ENCODE measurements around the gene GPC3.

The GPC3 gene

DNA sequence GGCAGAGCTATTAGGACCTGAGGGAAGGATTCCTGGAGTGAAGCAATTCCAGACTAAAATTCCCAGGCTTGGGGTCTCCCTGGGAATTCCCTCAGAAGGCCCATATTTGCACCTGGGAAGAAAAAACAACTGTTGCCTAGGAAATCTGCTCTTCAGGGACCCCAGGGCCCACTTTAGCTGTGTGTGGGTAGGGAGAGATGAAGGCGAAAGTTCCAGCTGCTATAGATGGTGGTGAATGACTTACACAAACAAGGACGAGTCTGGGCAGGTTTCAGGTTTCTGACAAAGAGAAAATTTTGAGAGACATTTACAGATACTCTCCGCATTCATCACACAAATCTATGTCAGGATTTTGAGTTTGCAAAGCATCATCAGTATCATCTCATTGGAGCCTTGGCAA is 126.1 kb downstream of the GPC3 start:
- DNase-seq (ENCODE audit: extremely low spot score): no peak
- POLR2A ChIA-PET: no interaction called here
- TF ChIP-seq, protein P1, sequence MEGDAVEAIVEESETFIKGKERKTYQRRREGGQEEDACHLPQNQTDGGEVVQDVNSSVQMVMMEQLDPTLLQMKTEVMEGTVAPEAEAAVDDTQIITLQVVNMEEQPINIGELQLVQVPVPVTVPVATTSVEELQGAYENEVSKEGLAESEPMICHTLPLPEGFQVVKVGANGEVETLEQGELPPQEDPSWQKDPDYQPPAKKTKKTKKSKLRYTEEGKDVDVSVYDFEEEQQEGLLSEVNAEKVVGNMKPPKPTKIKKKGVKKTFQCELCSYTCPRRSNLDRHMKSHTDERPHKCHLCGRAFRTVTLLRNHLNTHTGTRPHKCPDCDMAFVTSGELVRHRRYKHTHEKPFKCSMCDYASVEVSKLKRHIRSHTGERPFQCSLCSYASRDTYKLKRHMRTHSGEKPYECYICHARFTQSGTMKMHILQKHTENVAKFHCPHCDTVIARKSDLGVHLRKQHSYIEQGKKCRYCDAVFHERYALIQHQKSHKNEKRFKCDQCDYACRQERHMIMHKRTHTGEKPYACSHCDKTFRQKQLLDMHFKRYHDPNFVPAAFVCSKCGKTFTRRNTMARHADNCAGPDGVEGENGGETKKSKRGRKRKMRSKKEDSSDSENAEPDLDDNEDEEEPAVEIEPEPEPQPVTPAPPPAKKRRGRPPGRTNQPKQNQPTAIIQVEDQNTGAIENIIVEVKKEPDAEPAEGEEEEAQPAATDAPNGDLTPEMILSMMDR (IDR thresholded peaks at IDR 0.05; ENCODE audit: control extremely low read depth, extremely low read depth, low read depth, missing control alignments): no peak
- CTCF ChIA-PET: no interaction called here

DNA sequence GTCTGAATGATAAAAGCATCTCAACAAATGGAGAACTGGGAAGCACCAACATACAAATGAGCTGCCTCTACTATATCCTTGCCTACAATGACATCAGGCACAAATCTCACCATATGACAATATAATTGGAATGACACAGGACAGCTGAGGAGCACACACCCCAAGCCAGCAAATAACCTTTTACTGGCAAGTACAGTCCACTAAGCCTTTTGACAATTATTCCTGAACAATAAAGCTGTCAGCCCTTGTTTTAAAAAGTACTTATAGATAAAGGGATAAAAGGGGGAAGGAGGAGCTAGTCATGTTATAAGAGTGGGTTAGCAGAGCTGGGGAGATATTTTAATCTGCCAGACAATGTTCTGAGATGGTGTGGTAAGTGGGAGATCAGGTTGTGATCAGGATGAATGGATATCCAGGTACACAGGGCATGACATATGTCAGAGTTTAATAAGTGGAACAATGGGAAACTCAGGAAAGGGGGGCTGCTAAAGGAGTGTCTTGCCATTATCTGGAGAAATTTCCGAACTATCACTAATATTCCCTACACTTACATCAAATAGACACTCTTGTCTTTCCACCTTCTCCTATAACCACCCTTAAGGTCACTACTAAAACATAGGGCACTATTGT is 127.6 kb downstream of the GPC3 start:
- DNase-seq (ENCODE audit: extremely low spot score): no peak
- ChIA-PET POLR2A (no interaction called here), CTCF (no interaction called here)
- TF ChIP-seq, protein P1 (IDR thresholded peaks at IDR 0.05; ENCODE audit: control extremely low read depth, extremely low read depth, low read depth, missing control alignments): no peak

DNA sequence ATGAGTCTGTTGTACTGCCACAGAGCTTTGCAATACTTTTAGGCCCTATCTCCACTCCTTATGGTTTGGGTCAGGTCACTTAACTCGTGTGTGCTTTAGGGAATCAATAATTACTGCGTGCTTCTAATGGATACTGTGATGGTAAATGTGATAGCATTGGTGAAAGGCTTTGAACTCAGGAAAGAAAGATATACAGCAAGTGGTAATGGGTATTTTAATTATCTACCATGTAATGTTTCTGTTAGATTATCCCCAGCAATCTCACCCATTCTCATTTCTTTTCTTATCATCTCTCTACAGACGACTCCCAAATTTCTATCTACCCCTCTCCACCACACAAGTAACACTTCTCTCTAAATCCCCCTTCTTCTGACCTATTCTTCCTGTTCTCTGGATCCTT is 128.6 kb downstream of the GPC3 start:
- TF ChIP-seq, protein P1 (IDR thresholded peaks at IDR 0.05; ENCODE audit: control extremely low read depth, extremely low read depth, low read depth, missing control alignments): no peak
- DNase-seq (ENCODE audit: extremely low spot score): no peak
- ChIA-PET CTCF (no interaction called here), POLR2A (no interaction called here)

DNA sequence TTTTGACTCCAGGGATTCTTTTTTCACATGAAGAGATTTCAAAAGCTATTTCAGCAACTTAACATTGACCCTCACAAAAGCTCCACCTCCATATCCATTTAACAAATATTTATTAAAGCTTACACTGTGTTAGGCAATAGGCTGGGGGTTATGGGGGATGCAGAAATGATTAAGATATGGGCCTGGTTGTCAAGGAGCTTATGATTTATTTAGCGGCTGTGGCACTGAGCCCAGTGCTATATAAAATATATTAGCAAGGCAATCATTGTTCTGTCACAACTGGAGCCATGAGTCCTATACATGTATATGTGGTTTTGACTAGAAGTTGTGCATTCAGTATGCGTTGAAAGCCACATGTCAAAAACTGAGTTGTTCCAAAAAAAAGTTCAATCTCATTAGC is 131.1 kb downstream of the GPC3 start:
- TF ChIP-seq, protein P1 (IDR thresholded peaks at IDR 0.05; ENCODE audit: control extremely low read depth, extremely low read depth, low read depth, missing control alignments): no peak
- ChIA-PET POLR2A (no interaction called here), CTCF (no interaction called here)
- DNase-seq (ENCODE audit: extremely low spot score): no peak

DNA sequence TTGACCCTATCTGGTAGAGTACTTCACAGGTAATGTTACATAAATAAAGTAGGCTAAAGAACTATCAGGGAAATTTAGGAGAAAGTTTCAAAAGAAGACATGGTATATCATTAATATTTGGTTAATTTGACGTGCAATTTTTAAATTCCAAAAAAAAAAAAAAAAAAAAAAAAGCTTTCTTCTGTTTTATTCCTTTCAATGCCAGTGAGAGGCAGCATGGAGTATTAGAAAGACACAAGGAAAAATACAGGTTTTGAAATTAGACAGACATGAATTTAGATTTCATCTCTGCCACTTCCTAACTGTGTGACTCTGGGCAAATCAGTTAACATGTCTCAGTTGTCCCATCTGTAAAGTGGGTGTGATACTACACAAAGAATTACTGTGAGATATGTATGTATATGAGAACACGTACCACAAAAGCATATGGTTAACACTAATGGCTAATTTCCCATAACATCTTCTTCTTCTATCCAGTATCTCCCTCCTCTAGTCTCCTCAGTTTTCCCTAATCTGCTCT is 132.5 kb downstream of the GPC3 start:
- CTCF ChIA-PET: interaction anchor here (1.7 kb wide), 1 partner anchor 11 kb away, joined by 6 read pairs; no protein-coding TSS in a partner anchor
- DNase-seq (ENCODE audit: extremely low spot score): no peak
- POLR2A ChIA-PET: no interaction called here
- TF ChIP-seq, protein P1 (IDR thresholded peaks at IDR 0.05; ENCODE audit: control extremely low read depth, extremely low read depth, low read depth, missing control alignments): no peak

DNA sequence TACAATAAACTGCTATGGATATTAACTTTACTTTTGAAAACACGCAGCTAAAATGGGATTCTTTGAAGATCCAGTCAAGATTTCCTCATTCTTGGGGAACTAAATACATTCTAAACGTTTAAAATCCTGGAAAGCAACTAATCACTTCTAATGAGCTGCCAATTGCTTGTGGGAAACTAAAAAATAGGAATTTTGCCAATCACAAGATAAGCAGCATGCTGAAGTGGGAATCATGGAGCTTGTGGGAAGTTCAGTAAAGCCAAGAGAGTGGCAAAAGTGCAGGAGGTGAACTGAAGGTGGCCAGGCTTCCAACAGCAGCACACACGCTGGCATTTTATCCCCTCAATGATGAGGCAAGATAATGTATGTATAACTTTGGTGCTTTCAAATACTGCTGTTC is 133.0 kb downstream of the GPC3 start:
- POLR2A ChIA-PET: no interaction called here
- CTCF ChIA-PET: interaction anchor here (1.7 kb wide), 1 partner anchor 10 kb away, joined by 6 read pairs; no protein-coding TSS in a partner anchor
- TF ChIP-seq, protein P1 (IDR thresholded peaks at IDR 0.05; ENCODE audit: control extremely low read depth, extremely low read depth, low read depth, missing control alignments): no peak
- no peak for DNase-seq (ENCODE audit: extremely low spot score)
